ENCODE measurements around the gene ZBTB22. TPM values are rescaled to one million over a fixed set of nuclear protein-coding genes. Genes with fewer than 3 reads are reported as not detected.

ZBTB22 gene
- total RNA-seq, 5 donors from 2014 or later (not counting 1 experiment from before 2014, with no cell fraction given), result 17.6 to 32.0 (median 26.3) TPM

DNA sequence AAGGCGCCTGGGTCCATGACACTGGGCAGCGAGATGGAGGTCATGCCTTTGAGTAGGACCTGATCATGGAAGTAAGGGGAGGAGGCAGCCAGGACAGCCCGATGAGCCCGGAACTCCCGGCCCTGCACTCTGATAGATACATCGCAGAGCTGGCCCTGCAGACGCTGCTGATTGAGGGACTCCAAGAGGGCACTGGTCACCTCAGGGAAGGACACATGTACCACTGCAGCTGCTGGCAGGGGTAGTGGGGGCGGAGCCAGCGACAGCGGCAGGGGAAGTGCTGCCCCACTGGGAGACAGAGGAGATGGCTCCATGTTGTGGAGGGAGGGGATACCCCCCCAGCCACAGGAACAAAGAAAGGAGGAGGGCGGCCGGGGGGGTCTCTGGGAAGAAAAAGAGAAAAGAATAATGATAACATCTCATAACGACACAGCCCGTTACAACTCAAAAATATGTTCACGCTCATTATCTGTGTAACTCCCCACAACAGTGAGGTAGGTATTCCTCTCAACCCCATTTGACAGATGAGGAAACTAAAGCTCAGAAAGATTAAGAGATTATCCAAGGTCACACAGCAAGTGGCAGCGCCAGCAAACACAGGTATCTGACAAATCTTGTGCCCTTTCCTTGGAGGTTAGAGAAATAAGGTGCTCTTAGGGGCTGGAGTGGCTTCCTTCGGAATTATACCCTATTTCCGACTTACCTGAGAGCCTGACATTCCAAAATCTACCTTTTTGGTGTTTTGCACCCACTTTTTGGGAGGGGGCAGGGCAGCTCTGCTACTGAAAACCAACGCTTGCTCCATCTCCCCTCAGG, 733 bp downstream of the ZBTB22 start:
- Mint-ChIP-seq H3K4me3 (peak overlapping the region; percentile 69 to 100 (median 98)), H3K27me3 (no peaks in the 10 kb centered on the region), H3K9me3 (no peaks in the 10 kb centered on the region), H3K4me1 (peaks cover 76 to 86% (median 81%) of the 10 kb centered on the region in 3 donors), H3K27ac (peak overlapping the region; percentile 97 to 98), H3K36me3 (peaks cover 29% of the 10 kb centered on the region)
- Histone ChIP-seq H3K27ac (ENCODE audit: low read length) (peak overlapping the region; percentile 67), H3K4me1 (ENCODE audit: control insufficient read depth in 1 of 2, extremely low read depth in 1 of 2, insufficient read depth in 2 of 2, low read length in 2 of 2) (peaks cover 43 to 81% of the 10 kb centered on the region in 2 experiments), H3K27me3 (replicated peaks in 1 of 2; ENCODE audit: control insufficient read depth in 2 of 2, extremely low read depth in 1 of 2, insufficient read depth in 2 of 2, low read length in 1 of 2) (no peaks in the 10 kb centered on the region), H3K4me3 (ENCODE audit: control insufficient read depth in 1 of 2, extremely low read depth in 1 of 2, low read length in 1 of 2) (peak overlapping the region in 1 of 2 donors; percentile 34), H3K36me3 (ENCODE audit: control insufficient read depth in 2 of 2, extremely low read depth in 1 of 2, insufficient read depth in 1 of 2, low read length in 1 of 2) (peaks cover 12 to 44% of the 10 kb centered on the region in 2 donors), H3K9me3 (no peaks in the 10 kb centered on the region)
- ChIA-PET CTCF (interaction anchor here in 1 of 2 donors (0.6 to 2.7 kb wide), 5 partner anchors 10 to 478 kb away, joined by 3 to 40 read pairs (median 7); partner anchors contain the start of genes RPS18, TAP2 and VPS52), POLR2A (interaction anchor here (0.5 to 1.6 kb wide), 5 partner anchors 18 to 345 kb away, joined by 3 to 7 read pairs (median 4); partner anchors contain the start of gene RGL2 (in 1 of the 2))
- WGBS (ENCODE audit: insufficient coverage), result 95% methylated on average over 9 of the region's 19 CpGs
- no peak for ATAC-seq (replicated peaks in 1 of 4)
- DNase-seq, result no peak

DNA sequence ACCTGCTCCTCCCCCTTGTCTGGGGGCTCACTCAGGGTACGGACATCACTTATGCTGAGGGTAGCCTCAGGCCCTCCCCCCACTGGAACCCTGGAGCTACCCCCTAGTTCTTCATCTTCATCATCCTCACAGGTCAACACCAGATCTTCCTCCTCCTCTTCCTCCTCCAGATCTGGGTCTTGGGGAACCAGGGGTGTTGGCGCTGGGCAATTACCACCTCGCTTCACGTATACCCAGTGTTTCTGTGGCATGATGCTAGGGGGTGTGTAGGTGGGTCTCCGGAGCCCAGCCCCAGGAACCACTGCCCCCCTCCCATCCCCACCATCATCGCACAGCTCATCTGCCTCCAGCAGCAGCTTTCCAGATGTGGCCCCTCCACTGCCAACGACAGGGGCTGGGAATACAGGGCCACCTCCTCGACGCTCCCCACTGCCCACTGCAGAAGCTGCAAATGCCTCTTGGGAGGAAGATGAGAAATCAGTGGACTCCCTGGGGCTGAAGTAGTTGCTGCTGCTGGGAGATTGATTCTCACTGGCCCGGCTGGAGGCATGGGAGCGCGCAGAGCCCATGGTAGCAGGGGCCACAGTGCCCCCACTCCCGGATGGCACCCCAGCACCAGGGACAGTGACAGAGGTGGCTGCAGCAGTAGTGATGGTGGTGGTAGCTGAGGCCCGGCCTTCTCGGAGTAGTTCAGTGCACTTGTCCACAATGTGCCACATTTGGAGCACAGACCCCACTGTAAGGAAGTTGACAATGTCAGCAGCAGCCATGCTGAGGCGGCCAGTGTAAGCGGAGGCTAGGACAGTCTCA, 1.5 kb downstream of the ZBTB22 start:
- Mint-ChIP-seq H3K9me3 (no peaks in the 10 kb centered on the region), H3K4me1 (peaks cover 77 to 82% (median 78%) of the 10 kb centered on the region in 3 donors), H3K27ac (peak overlapping the region; percentile 97 to 98), H3K4me3 (peak overlapping the region; percentile 69 to 100 (median 99)), H3K36me3 (peaks cover 29% of the 10 kb centered on the region), H3K27me3 (no peaks in the 10 kb centered on the region)
- Histone ChIP-seq H3K9me3 (no peaks in the 10 kb centered on the region), H3K36me3 (ENCODE audit: control insufficient read depth in 2 of 2, extremely low read depth in 1 of 2, insufficient read depth in 1 of 2, low read length in 1 of 2) (peaks cover 10 to 41% of the 10 kb centered on the region in 2 donors), H3K4me3 (ENCODE audit: control insufficient read depth in 1 of 2, extremely low read depth in 1 of 2, low read length in 1 of 2) (no peak overlapping the region), H3K27ac (ENCODE audit: low read length) (peak overlapping the region; percentile 99), H3K4me1 (ENCODE audit: control insufficient read depth in 1 of 2, extremely low read depth in 1 of 2, insufficient read depth in 2 of 2, low read length in 2 of 2) (peaks cover 40 to 81% of the 10 kb centered on the region in 2 experiments), H3K27me3 (replicated peaks in 1 of 2; ENCODE audit: control insufficient read depth in 2 of 2, extremely low read depth in 1 of 2, insufficient read depth in 2 of 2, low read length in 1 of 2) (no peaks in the 10 kb centered on the region)
- 97% methylated on average over 11 of the region's 17 CpGs for WGBS (ENCODE audit: insufficient coverage)
- ChIA-PET POLR2A (no interaction called here), CTCF (no interaction called here)
- ATAC-seq (replicated peaks in 1 of 4), result no peak
- DNase-seq, result no peak

DNA sequence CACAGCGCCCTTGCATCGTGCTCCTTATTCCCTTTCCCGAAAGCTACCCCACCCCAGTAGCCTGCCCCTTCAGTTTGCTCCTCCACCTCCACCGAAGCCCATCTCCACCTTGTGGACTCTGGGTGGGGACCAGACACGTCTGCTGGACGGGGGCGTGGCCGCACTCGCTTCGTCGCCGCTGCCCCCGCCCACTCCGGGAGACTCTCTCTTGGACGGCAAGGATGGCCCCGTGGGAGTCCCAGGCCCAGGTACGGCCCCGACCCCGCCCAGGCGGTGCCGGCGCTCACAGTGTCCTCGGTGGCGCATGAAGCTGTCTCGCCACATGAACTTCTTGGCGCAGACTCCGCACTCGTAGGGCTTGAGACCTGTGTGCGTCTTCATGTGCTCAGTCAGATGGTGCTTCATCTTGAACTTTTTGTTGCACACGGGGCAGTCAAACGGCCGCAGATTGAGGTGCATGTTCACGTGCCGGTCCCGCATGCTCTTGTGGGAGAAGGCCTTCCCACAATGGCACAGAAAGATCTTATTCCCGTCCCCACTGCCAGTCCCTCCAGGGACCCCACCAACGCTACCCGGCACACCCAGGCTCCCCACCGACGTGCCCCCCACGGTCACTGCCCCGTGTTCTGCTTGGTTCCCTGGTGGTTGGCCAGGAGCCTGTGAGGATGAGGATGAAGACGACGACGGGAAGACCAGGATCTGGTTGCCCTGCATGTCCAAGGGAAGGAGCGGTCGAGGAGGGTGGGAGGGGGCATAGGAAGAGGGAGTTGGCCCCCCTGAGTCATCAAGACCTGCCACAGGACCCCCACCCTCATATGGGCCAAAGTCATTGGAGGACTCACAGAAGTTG, 2.4 kb downstream of the ZBTB22 start:
- Histone ChIP-seq H3K27me3 (replicated peaks in 1 of 2; ENCODE audit: control insufficient read depth in 2 of 2, extremely low read depth in 1 of 2, insufficient read depth in 2 of 2, low read length in 1 of 2) (no peaks in the 10 kb centered on the region), H3K4me3 (ENCODE audit: control insufficient read depth in 1 of 2, extremely low read depth in 1 of 2, low read length in 1 of 2) (peak overlapping the region; percentile 35 to 93), H3K4me1 (ENCODE audit: control insufficient read depth in 1 of 2, extremely low read depth in 1 of 2, insufficient read depth in 2 of 2, low read length in 2 of 2) (peaks cover 37 to 81% of the 10 kb centered on the region in 2 experiments), H3K36me3 (ENCODE audit: control insufficient read depth in 2 of 2, extremely low read depth in 1 of 2, insufficient read depth in 1 of 2, low read length in 1 of 2) (peaks cover 6 to 40% of the 10 kb centered on the region in 2 donors), H3K9me3 (no peaks in the 10 kb centered on the region), H3K27ac (ENCODE audit: low read length) (peak overlapping the region; percentile 99)
- no peak for ATAC-seq (replicated peaks in 1 of 4)
- ChIA-PET POLR2A (no interaction called here), CTCF (no interaction called here)
- Mint-ChIP-seq H3K36me3 (peaks cover 28% of the 10 kb centered on the region), H3K9me3 (no peaks in the 10 kb centered on the region), H3K4me1 (peaks cover 73 to 78% (median 74%) of the 10 kb centered on the region in 3 donors), H3K4me3 (peak overlapping the region; percentile 98 to 100 (median 99)), H3K27ac (peak overlapping the region; percentile 97 to 98), H3K27me3 (no peaks in the 10 kb centered on the region)
- DNase-seq, result peak in 1 of 35 experiments; percentile 6
- WGBS (ENCODE audit: insufficient coverage), result 70% methylated on average over 37 of the region's 47 CpGs

DNA sequence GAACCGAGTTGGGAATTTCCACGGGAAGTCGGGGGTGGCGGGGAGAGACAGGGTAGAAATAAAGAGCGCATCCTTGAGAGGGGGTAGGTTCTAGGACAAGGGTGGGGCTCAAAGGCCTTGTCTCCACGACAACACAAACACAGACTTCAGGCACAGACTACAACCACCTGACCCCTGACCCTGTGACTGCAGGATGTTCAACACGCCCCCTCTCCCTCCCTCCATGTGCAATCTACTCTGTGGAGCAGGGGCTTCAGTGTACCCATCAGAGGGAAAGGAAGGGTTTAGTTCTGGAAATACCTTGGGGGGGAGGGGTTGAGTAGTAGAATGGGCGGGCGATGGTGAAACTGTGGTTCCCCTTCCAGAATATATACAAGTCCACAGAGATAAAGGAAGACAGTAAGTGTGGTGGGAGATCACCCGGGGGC, 3.0 kb downstream of the ZBTB22 start:
- peak overlapping the region; percentile 98 to 100 (median 99) for H3K4me3 Mint-ChIP-seq
- H3K27ac ChIP-seq (ENCODE audit: low read length), result peak overlapping the region; percentile 99
- no peaks in the 10 kb centered on the region for H3K27me3 Mint-ChIP-seq
- DNase-seq, result peak in 34 of 35 experiments; percentile 37 to 91 (median 71)
- no peaks in the 10 kb centered on the region for H3K9me3 Mint-ChIP-seq
- peak overlapping the region; percentile 97 to 98 for H3K27ac Mint-ChIP-seq
- ChIA-PET POLR2A (no interaction called here), CTCF (no interaction called here)
- ATAC-seq (replicated peaks in 1 of 4), result peak; percentile 8 to 59 (median 15)
- H3K4me1 ChIP-seq (ENCODE audit: control insufficient read depth in 1 of 2, extremely low read depth in 1 of 2, insufficient read depth in 2 of 2, low read length in 2 of 2), result peaks cover 32 to 81% of the 10 kb centered on the region in 2 experiments
- WGBS (ENCODE audit: insufficient coverage), result no CpG with 5 or more reads among the region's 10 CpGs
- peaks cover 21% of the 10 kb centered on the region for H3K36me3 Mint-ChIP-seq
- H3K4me1 Mint-ChIP-seq, result peaks cover 67 to 72% (median 68%) of the 10 kb centered on the region in 3 donors
- H3K4me3 ChIP-seq (ENCODE audit: control insufficient read depth in 1 of 2, extremely low read depth in 1 of 2, low read length in 1 of 2), result peak overlapping the region; percentile 35 to 93
- no peaks in the 10 kb centered on the region for H3K9me3 ChIP-seq
- no peaks in the 10 kb centered on the region for H3K27me3 ChIP-seq (replicated peaks in 1 of 2; ENCODE audit: control insufficient read depth in 2 of 2, extremely low read depth in 1 of 2, insufficient read depth in 2 of 2, low read length in 1 of 2)
- peaks cover 6 to 38% of the 10 kb centered on the region in 2 donors for H3K36me3 ChIP-seq (ENCODE audit: control insufficient read depth in 2 of 2, extremely low read depth in 1 of 2, insufficient read depth in 1 of 2, low read length in 1 of 2)

DNA sequence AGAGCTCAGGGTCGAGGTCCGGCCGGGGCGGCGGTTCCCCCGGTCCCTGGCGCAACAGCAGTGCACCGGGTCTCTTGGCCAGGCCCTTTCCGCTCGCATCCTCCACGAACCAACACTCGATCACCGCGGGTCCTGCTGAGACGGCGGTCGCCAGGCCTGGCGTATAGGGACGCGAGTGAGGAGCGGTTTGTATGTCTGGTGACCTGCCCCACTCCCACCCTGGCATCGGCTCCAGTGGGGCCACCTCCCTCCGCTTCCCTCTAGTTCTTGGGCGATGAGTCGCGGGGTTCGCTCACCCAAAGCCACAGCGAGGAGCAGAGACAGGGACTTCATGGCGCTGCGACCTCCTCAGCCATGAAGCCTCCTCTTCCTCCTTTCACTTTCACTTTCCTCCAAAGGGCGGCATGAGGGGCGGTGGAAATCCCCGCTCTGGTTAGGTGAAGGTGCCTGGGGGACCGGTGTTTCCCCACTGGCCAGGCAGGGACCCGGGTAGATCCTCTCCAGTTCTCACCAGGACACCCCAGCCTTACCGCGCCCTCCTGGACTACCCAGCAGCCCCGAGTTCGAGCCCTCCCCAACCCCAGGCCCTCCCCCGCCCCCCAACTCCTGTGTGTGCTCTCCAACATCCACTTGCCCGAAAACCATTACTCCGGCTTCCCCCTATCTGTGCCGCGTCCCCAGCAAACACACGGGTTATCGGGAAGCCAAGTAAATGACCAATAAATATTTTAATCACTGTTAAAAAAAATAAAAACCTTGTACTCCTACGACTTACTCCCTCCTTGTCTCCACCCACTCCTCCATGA, 3.6 kb downstream of the ZBTB22 start, which contains the start of gene TAPBP:
Gene TAPBP, minus strand, starts transcription at position 370 of the 806 bp plus-strand sequence. Its CDS starts 37 bp downstream, at position 333.
- no peaks in the 10 kb centered on the region for H3K9me3 ChIP-seq
- Mint-ChIP-seq H3K4me3 (peak within 1 kb of the TSS; percentile 98 to 100 (median 99)), H3K9me3 (no peaks in the 10 kb centered on the region), H3K27me3 (no peaks in the 10 kb centered on the region), H3K36me3 (peaks cover 15% of the 10 kb centered on the region), H3K27ac (peak within 1 kb of the TSS; percentile 97 to 98), H3K4me1 (peaks cover 63 to 68% (median 65%) of the 10 kb centered on the region in 3 donors)
- peak within 1 kb of the TSS; percentile 93 to 99 for H3K4me3 ChIP-seq (ENCODE audit: control insufficient read depth in 1 of 2, extremely low read depth in 1 of 2, low read length in 1 of 2)
- WGBS (ENCODE audit: insufficient coverage), result 0% methylated on average over 16 of the region's 47 CpGs
- peaks cover 27 to 79% of the 10 kb centered on the region in 2 experiments for H3K4me1 ChIP-seq (ENCODE audit: control insufficient read depth in 1 of 2, extremely low read depth in 1 of 2, insufficient read depth in 2 of 2, low read length in 2 of 2)
- peak; percentile 57 to 94 (median 84) for DNase-seq
- CTCF ChIA-PET, result no interaction called here
- POLR2A ChIA-PET, result interaction anchor here (0.6 to 1.5 kb wide), 2 partner anchors 31 to 103 kb away, joined by 4 read pairs; no protein-coding TSS in a partner anchor
- ATAC-seq (replicated peaks in 1 of 4), result peak; percentile 46 to 68 (median 50)
- H3K27me3 ChIP-seq (replicated peaks in 1 of 2; ENCODE audit: control insufficient read depth in 2 of 2, extremely low read depth in 1 of 2, insufficient read depth in 2 of 2, low read length in 1 of 2), result no peaks in the 10 kb centered on the region
- peak within 1 kb of the TSS; percentile 99 for H3K27ac ChIP-seq (ENCODE audit: low read length)
- H3K36me3 ChIP-seq (ENCODE audit: control insufficient read depth in 2 of 2, extremely low read depth in 1 of 2, insufficient read depth in 1 of 2, low read length in 1 of 2), result peaks cover 4 to 35% of the 10 kb centered on the region in 2 donors
